T-helper 9 cell (primary cell): ENCODE measurements around the gene TDRD5.
"Not testable (repeated sequence)": the region's sequence is repeated elsewhere in the genome, so short reads cannot be mapped to it uniquely, and the experiment has no call there.

ENCODE experiments used
- DNase-seq: peaks from one replicate; pipeline ENCODE4 v3.0.0-alpha.2; 2020

The TDRD5 gene

GRCh38 chr1:179599623-179600249 lies 8.1 kb downstream of the TDRD5 start:
- no peak for DNase-seq

GRCh38 chr1:179601093-179601492 lies 9.5 kb downstream of the TDRD5 start:
- DNase-seq, result no peak

- no peak for DNase-seq
Observed at GRCh38 chr1:179612361-179612760, 20.7 kb downstream of the TDRD5 start.

GRCh38 chr1:179630719-179631118 lies 39.1 kb downstream of the TDRD5 start:
- no peak for DNase-seq

GRCh38 chr1:179632868-179633267 lies 41.2 kb downstream of the TDRD5 start:
- no peak for DNase-seq

- DNase-seq, result no peak
Observed at GRCh38 chr1:179637211-179637860, 45.7 kb downstream of the TDRD5 start.

GRCh38 chr1:179661018-179661417 lies 69.4 kb downstream of the TDRD5 start:
- no peak for DNase-seq

- DNase-seq, result no peak
Observed at GRCh38 chr1:179663810-179664209, 72.2 kb downstream of the TDRD5 start.

GRCh38 chr1:179677882-179678281 lies 86.2 kb downstream of the TDRD5 start:
- no peak for DNase-seq

- not testable (repeated sequence) for DNase-seq
Observed at GRCh38 chr1:179694530-179694929, 102.9 kb downstream of the TDRD5 start.

GRCh38 chr1:179702946-179703539 lies 111.4 kb downstream of the TDRD5 start:
- DNase-seq, result no peak

GRCh38 chr1:179706339-179706941 lies 114.8 kb downstream of the TDRD5 start:
- peak; percentile 47 for DNase-seq

- DNase-seq, result no peak
Observed at GRCh38 chr1:179707406-179707805, 115.8 kb downstream of the TDRD5 start.

GRCh38 chr1:179708434-179709195 lies 117.0 kb downstream of the TDRD5 start:
- DNase-seq, result no peak

GRCh38 chr1:179709841-179710329 lies 118.3 kb downstream of the TDRD5 start:
- peak; percentile 4 for DNase-seq

- DNase-seq, result no peak
Observed at GRCh38 chr1:179714159-179714558, 122.5 kb downstream of the TDRD5 start.

GRCh38 chr1:179714623-179715022 lies 123.0 kb downstream of the TDRD5 start:
- DNase-seq, result no peak

- no peak for DNase-seq
Observed at GRCh38 chr1:179719272-179719671, 127.6 kb downstream of the TDRD5 start.

- no peak for DNase-seq
Observed at GRCh38 chr1:179728271-179728670, 136.6 kb downstream of the TDRD5 start.

- DNase-seq, result no peak
Observed at GRCh38 chr1:179729881-179730280, 138.2 kb downstream of the TDRD5 start.

- no peak for DNase-seq
Observed at GRCh38 chr1:179731643-179732042, 140.0 kb downstream of the TDRD5 start.
